ENCODE results near the gene UIMC1.

The UIMC1 gene

DNA sequence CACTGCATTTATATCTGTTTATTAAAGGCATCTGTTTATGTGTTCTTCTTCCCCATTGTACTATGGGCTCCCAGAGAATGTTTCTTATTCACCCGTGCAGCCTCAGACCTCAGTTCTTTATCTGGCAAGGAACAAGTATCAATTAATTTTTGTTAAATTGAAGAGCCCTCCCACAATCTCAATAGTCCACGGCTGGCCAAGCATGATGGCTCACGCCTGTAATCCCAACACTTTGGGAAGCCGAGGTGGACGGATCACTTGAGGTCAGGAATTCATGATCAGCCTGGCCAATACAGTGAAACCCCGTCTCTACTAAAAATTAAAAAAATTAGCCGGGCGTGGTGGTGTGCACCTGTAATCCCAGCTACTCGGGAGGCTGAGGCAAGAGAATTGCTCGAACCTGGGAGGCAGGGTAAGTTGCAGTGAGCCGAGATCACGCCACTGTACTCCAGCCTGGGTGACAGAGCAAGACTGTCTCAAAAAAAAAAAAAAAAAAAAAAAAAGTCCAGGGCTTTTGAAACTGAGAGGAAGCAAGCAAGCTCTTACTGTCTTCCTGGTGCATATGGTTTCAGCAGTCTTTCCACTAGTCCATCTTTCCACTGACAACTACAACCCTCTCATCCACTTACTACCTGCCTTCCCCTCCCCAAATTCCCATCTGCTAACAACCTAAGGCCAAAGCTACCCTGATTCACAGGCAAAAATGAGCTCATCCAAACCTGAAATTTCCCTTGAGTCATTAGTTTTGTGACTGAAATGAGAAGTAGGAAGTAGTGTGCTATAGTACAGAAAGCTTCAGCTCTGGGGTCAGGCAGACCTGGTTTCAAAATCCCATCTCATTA lies 105.1 kb downstream of the UIMC1 start:
- no peak for DNase-seq

DNA sequence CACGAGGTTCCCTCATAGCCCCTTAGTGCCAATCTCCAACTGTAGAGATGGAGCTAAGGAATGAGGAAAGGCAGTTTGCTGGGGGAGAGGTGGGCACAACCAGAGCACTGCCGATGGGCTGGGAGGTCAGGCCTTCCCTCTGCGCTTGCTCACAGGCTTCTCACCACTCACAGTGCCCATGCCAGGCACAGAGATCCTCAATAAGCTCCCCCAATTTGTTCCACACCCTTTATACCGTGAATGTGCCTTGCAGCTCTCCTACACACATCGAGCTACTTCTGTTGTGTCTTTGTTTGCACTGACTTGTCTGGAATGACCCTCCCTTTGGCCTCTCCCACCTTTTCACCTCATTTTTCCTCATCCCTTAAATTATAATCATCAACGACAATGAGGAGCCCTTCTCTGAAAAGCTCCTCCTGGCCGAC lies 105.8 kb downstream of the UIMC1 start:
- DNase-seq: no peak

DNA sequence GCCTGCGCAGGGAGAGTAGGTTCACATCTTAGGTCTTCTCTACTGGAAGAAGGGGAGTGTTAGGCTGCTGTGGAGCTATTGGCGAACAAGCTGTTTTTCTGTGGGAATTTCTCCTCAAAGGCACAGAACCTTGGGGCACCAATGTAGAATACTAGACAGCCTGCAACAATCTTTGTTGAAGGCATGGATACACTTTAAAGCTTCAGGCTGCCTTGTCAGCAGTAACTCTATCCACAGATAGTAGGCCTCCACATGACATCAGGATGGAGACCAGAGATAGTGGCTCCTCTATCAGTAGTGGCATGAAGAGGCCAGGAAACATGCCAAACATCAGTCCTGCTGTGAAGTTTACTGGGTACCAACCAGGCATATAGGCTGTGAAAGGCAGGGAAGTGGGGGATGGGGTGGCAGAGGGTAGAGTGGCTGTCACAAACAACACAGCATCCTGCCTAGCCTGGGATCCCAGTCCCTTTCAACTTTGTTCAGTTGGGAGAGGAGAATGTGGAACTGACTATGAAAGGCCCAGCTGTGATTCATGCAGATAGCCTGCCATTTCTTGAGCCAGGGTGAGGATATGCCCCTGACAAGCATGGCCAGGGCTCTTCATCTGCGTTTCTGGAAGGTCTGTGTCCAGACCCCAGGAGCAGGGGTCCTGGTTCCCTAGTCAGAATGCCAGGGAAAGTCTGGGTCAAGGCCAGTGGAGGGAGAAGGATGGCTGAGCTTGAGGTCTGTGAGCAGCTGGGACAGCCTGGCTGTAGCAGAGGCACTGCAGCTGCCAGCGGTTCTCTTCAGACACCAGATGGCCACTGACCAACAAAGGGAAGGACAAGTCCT lies 106.4 kb downstream of the UIMC1 start:
- DNase-seq: peak in 1 of 2 experiments; percentile 3

DNA sequence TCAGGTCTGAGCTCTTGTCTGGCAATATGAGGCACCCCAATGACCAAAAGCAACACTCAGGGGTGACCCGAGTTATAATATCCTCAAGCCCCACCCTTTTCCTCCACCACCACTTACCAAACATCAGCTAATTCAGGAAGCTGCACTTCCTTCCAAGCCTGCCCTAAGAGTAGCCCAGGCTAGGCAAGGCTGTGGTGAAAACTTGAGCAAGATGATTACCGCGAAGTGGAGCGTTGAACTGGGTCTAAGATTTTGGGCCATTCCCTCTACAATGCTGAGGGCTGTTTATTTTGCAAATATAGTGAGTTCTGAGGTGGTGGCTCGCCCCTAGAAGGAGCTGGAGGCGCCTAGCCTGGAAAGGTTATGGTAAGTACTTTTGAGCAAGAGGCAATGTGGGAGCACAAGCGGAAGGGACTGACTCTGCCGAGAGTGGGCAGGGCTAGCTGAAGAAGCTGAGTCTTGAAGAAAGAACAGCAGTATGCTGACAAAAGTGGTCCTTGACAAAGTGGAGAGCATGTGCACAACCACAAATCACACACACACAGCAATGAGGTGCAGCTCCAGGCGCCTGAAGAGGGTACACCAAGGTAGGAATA lies 107.2 kb downstream of the UIMC1 start, which contains the start of gene HK3:
Gene HK3 (minus strand): TSS at position 51 of the 596 bp plus-strand sequence. CDS start 3,187 bp downstream, outside the sequence.
- no peak for DNase-seq

DNA sequence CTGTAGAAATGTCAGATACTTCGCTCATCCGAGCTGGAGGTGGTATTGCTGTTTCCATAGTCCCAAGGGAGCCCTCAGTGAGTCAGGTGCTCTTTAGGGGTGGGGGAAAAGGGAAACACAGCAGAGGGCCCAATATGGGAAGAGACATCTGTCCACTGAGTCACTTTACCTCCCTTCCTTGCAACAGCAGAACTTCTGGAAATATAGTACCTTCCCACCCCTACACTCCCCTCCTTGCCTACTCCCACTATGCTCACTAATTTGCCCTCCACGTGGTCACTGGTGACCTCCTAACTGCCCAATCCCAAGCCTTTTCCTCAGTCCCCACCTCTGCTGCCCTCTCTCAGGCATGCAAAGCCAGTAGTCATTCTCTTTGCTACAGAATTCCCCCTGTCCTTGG lies 109.3 kb downstream of the UIMC1 start:
- DNase-seq: no peak

DNA sequence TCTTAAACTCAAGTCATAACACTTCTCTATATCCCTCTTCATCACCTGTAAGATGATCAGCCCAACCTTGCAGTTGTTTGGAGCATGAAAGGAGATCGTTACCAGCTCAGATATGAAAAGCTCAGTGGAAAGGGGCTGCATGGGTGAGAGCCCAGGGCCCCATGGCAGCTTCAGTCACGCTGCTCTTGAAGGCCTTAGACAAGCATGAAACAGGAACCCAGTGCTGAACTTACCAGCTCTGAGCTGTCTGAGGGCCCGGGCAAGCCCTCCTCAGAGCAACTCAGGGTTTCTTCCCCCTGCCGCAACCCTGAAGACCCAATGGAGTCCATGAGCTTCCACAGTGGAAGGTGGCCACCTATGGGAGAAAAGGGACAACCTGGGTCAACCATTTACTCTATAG lies 110.7 kb downstream of the UIMC1 start:
- DNase-seq: no peak

DNA sequence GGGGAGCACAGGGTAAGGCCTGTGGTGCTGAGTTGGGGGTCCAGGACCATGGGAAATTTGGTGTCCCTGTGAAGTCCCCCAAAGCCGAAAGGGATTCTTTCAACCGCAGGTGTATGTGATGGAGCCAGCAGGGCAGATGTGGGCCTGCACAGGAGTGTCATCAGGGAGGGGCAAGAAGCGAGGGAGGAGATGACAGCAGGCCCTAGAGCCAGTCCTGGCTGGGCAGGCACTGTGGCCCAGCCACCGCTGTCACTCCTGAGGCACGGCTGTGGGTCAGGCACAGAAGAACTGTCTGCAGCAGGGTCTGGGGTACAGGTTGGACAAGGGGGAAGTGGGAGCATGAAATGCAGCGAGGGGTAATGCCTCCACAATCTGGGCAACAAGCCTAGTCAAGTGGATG lies 112.3 kb downstream of the UIMC1 start:
- DNase-seq: no peak

DNA sequence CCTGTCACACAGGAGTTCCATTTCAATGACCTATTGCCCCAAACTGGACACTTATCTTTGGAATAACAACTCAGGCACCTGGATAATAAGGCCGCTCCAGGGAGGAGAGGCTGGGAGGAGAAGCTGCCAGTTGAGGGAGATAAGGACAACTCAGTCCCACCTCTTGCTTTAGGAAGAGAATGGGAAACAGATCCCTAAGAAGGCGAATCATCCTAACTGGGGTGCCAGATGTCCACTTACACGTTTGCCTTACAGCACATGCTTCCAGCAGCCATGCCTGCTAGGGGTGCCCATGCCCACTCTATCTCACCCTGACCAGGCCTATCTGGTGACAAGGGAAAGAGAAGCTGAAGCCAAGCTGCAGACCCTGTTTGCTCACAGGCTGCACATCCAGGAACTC lies 113.9 kb downstream of the UIMC1 start:
- no peak for DNase-seq

DNA sequence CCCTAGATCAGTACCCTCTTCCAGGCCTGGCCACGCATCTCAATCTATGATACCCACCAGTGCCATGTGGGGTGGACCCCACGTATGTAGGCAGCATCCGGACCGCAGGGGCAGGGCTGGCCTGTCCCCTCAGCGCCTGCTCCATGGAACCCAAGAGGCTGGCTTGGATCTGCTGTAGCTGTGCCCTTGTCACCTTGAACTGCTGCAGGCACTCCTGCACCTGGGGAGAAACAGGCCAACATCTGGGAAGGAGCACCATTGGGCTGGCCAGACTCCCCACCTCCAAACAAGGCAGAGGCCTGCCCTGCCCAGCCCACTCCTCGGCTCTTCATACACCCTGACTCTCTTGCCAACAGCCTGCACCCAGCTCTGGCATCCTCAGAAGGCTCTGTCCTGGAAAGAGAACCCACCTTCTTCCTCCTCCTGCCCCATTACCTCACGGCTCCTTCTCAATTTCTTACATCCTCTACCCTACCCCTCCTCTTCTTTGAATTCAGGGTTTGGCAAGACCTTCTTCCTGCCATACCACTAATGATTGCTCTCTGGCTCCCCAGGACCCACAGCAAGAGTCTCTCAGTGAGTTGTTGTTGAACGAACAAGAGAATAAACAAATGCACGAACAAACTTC lies 115.1 kb downstream of the UIMC1 start:
- DNase-seq: no peak

DNA sequence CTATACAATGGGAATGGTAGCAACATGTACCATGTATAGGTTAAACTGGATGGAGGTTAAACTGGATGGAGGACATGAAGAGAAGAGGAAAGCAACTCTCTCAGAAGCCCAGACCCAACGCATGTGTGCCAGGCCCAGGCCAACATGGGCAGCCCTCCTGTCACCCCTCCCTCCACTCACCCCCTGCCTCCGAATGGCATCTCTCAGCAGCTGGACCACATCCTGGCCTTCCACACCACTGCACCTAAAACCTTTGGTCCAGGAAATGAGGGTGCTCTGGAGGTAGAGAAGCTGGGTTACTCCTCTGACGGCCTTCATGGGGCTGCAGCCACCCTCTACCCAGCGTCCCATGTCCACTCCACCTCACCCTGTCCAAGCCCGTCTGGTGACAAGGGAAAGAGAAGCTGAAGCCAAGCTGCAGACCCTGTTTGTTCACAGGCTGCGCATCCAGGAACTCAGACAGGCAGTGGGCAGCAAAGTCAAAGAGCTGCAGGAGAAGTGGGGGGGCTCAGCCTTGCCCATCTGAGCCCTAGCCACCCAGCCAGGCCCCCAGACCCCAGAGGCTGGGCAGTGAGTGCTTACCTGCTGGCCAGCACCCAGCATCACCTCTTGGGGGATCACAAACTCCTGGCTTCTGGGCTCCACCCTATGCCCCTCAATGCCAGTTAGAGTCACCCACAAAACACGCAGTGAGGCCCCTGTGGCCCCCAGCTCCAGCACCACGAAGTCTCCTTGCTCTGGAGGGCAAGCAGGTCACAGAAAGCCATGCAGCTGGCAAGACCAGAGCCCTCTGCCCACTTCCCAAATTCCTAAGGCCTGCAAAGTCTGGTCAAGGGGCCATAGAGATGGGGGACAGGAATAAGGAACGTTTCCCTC lies 115.9 kb downstream of the UIMC1 start:
- no peak for DNase-seq

DNA sequence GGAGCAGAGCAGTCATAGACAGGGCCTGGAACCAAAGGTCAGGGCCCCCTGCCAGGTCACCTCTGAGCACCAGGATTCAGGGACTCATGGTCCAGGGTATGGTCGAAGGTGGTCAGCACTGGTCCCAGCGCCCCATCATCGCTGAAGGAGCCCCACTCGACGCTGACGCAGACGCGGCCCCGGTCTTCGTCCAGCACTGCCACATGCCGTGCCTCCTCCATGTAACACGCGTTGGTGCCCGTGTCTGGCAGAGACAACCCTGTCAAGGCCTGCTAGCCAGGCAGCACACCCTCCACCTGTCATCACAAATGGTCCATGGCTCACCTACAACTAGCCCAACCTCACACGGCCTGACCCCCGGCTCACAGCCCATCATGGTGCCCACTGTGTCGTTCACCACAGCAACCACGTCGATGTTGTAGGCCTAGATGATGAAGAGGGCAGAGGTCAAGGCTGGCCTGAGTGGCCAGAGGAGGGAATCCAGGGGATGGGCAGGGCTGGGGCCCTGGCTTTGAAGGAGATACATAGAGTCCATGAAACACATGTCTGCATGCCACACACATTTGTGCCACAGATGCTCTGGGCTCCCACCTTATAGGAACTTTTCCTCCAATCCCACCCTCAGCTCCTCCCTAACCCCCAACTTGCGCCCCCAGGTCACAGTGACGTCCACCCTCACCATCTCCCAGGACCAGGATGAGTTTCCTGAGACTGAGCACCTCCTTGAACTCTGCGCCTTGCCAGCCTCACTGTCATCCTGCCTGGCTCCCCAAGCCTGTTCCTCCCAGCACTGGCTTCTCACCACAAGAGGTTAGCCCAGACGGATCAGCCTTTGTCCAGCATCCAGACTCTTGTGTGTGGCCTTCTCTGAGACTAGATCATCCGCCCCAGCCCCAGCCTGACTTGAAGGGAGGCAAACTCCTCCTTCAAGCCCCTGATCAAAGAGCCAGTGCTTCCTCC lies 117.0 kb downstream of the UIMC1 start:
- DNase-seq: no peak

DNA sequence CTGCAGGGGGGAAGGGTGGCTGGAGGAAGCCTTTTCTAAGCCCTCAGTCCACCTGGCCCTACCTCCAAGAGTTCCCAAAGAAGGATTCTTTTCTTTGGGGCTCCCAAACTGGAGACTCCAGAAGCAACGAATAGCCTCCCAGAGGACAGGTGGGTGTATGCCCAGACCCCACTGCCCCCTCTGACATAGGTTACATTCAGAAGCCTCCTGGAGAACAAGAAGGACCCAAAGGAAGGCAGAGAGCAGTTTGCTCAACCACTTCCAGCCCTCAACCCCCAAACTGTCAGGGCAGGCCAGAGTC lies 117.8 kb downstream of the UIMC1 start:
- DNase-seq: no peak

DNA sequence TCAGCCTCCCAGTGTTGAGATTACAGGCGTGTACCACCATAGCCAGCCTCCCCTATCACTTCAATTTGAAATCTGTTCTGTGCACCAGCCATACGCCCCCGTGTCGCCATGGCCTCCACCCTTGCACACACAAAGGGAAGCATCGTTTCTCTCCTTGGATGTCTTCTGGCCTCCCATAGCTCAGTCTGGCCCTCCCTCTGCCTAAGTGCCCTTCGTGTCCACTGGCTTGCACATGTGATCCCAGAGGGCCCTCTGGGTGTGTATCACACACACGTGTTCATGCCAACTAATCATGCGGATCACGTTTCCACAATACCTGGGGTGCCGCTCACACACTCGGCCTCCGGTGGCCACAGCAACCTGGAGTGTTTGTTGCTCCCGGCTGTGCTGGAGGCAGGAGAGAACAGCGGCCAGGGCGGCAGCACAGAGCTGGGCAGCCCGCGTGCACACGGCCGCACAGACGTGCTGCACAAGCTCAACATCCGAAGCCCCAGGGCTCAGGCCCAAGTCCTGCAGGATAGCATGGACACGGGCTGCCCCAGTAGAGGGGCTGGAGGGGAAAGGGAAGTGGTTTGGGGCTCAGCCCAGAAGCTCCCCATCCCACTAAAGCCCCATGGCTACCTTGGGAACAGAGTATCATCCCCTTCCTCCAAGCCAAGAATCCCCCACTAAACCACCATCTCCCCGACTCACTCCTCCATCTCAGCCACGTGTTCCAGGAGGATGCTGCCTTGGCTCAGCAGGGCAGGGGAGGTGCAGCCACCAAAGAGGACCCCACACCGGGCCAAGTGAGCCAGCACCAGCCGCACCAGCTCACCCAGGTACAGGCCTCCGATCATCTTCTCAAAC lies 118.3 kb downstream of the UIMC1 start:
- DNase-seq: no peak

DNA sequence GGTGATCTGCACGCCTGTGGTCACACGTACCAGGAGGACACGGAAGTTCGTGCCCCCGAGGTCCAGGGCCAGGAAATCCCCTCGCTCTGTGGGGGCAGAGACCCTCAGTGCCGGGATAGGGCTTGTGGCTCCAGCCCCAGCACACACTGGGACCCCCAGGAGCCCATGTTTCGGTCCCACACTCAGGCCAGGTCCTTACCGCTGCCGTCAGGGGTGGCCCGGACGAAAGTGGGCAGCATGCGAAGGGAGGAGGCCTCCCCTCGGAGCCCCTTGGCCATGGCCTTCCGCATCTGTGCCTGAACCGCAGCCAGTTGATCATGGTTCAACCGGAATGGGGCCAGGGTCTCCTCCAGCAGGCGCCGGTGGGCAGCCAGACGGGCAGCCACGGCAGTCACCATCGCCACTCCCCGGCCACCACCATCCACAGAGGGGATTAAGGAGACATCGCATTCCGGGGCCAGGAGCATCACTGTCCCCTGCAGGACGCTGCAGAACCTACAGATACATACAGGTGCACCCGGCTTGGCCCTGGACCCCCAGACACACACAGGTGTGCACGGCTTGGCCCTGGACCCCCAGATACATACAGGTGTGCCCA lies 119.2 kb downstream of the UIMC1 start:
- DNase-seq: no peak

DNA sequence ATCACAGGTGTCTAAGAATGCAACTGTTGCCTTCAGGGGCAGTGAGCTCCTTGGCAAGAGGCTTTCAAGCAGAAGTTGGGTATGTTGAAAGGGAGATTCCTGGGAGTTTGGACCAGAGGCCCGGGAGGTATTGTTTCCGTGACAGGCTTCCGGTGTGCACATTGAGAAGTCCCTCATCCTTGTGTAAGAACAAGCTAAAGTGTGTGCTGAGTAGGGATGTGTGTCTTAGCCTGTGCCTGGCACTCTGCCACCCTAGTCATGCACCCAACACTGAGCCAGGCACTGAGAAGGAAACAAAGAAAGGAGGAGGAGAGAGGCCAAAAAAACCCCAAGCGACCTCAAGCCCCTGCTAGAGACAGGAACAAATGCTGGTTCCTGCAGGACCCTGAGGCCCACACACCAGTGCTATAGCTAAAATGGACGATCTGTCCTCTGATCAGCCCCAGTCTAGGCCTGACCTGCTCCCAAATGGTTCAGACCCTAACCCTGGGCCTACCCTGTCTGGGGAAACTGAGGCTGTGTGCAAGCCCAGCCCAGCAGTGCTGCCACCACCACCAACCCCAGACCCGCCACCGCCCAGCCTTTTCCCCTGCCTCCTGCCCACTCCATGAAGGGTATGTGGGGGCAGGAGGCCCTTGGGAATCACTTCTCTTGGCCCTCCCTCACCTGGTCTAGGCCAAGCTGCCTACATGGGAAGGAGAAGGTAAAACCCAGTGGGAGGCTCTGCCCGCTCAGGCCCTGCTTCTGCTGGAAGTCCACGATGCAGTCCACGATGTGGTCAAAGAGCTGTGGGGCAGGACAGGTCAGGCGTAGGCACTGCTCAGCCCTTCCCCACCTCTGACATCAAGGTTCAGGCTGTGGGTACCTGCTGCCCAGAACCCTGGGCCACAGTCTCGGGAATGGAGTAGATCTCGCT lies 120.0 kb downstream of the UIMC1 start:
- DNase-seq: no peak

DNA sequence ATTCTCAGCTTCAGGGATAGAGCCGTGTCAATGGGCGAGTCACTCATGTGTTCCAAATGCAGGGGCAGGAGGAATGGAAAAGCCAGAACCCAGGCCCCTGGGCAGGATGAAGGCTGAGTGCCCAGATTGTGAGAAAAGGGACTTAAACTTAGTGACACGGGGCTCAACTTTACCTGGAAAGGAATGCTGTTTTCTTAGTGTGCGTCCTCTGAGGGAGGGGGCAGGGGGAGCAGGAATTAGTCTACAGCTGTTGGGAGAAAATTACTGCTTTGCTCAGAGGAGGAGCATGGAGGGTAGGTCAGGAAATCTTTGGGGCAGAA lies 122.0 kb downstream of the UIMC1 start:
- no peak for DNase-seq

DNA sequence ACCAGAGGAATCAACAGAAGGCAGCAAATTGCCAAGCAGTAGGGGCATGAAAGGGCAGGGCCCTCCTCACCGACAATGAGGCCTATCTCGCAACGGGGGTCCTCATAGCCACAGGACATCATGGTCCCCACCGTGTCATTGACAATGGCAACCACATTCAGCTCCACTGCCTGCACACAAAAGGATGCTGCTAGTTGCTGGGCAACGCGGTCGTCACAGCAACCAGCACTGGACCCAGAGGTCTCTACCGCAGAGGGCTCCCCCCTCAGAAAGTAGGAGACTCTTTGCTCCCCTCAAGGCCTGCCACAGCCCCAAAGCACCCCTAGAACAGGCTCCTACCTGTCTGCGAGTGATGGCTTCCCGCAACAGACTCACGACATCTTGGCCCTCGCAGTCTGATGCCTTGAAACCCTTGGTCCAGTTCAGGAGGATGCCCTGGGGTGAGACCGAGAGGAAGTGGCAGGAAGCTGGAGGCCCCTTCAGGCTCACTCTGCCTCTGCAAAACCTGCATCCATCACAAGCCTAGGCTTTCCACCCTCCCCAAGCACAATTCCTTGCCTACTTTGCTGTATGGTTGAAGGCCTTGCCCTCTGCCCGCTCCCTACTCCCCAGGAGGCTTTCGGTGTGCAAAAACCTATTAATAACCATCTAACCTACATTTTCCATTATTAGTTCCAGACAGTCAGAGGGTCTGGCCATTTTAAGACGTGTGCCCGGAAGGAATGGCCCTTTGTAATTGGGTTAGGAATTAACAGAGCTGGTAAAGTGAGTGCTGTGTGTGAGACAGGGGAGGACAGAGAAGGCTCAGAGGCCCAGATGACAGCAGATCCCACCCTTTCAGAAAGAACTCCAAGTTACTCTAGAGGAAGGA lies 122.6 kb downstream of the UIMC1 start:
- no peak for DNase-seq

DNA sequence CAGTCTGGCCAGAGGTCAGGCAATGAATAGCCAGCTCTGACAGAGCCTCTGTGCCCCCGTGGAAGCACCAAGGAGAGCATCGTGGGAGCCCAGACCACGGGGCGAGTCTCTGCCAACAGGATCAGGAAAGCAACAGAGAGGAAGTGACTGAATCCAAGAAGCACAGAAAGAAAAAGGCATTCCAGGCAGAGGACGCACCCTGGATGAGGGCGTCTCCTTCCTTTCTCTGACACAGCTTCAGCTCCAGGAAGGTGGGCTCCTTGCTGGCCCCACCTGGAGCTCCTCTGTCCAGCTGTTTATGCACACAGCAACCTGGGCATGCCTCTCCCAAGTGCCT lies 124.0 kb downstream of the UIMC1 start:
- no peak for DNase-seq

All from SHP77 (cell line).